HCT116 (cell line): ENCODE results near the gene TRAPPC12. TPM values are rescaled to one million over a fixed set of nuclear protein-coding genes. Genes with fewer than 3 reads are reported as not detected.

Source experiments
- ATAC-seq: fragments of 200-7000 bp; cut with Tn5 transposase; 2 replicates; pipeline ENCODE4 v1.9.1; 2020; ENCODE audit warnings: mild to moderate bottlenecking, moderate library complexity
- BruUV-seq: library from RNA; stranded (reverse); fragments of 400-500 nt; replicated peaks from 2 replicates; lab custom pipeline; 2021; lab: Mats Ljungman, UMichigan
- CTCF ChIA-PET: fragments of 300-600 bp; sonication (Branson Sonifier 250); formaldehyde crosslinking; loops from one replicate; lab custom pipeline; 2021; ENCODE audit warnings: antibody characterized with exemption; lab: Charles Lee
- POLR2A ChIA-PET: fragments of 300-600, 350-600 bp; sonication (Branson Sonifier 250); formaldehyde crosslinking; loops from one replicate; lab custom pipeline; 2021; ENCODE audit warnings: antibody characterized with exemption; lab: Charles Lee
- RAD21 ChIA-PET, 2 experiments: fragments of 300-600 bp; sonication (Branson Sonifier 250); formaldehyde crosslinking; loops; one replicate each; lab custom pipeline; 2023; ENCODE audit warnings: low total read pairs in 2 of 2; ENCODE audit not compliant: uncharacterized antibody in 2 of 2, unreplicated experiment in 2 of 2, low non-redundant PET in 1 of 2; lab: Charles Lee
- DNase-seq: peaks from one replicate; pipeline ENCODE4 v3.0.0-alpha.2; 2010; ENCODE audit warnings: low read depth, low spot score
- H2AFZ ChIP-seq: fragments of 200-600 bp; shearing (Covaris generic), sonication (generic); 2 replicates; pipeline ENCODE4 v1.6.1; 2017; ENCODE audit warnings: low read depth, mixed run types, mixed read lengths, antibody characterized with exemption, low read length; ENCODE audit not compliant: poor library complexity, severe bottlenecking
- H3K27ac ChIP-seq: 2 replicates; pipeline ENCODE4 v1.5.1; 2012; ENCODE audit warnings: low read depth, low read length
- H3K27me3 ChIP-seq: fragments of 200-600 bp; sonication (generic); 2 replicates; pipeline ENCODE4 v1.6.1; 2016; ENCODE audit warnings: mixed run types, low read length, mixed read lengths; ENCODE audit not compliant: insufficient read depth
- H3K36me3 ChIP-seq, 2 experiments: fragments of 200-500 bp in 1 of 2; fragments of 200-600 bp in 1 of 2; sonication (Bioruptor generic) in 1 of 2; sonication (generic) in 1 of 2; 2 replicates each; pipeline versions ENCODE4 v1.5.1 to v1.6.1; 2014 to 2016; ENCODE audit warnings: low read length in 2 of 2, inconsistent platforms in 1 of 2, mixed read lengths in 1 of 2, mixed run types in 1 of 2; ENCODE audit not compliant: insufficient read depth in 2 of 2, control insufficient read depth in 1 of 2
- H3K4me1 ChIP-seq, 2 experiments: fragments of 200-600 bp in 1 of 2; sonication (generic) in 1 of 2; 2 replicates each; pipeline versions ENCODE4 v1.5.1 to v1.6.1; 2012 to 2017; ENCODE audit warnings: low read length in 2 of 2, inconsistent platforms in 1 of 2, mild to moderate bottlenecking in 1 of 2, mixed read lengths in 1 of 2, mixed run types in 1 of 2, moderate library complexity in 1 of 2; ENCODE audit not compliant: insufficient read depth in 2 of 2, control insufficient read depth in 1 of 2
- H3K4me2 ChIP-seq: fragments of 200-600 bp; sonication (generic); 2 replicates; pipeline ENCODE4 v1.6.1; 2017; ENCODE audit warnings: mixed run types, low read length, mixed read lengths
- H3K4me3 ChIP-seq, 2 experiments: fragments of 200-600 bp in 1 of 2; sonication (generic) in 1 of 2; replicated peaks in 1 of 2; 2 replicates each; pipeline ENCODE4 v1.5.1; 2011 to 2016; ENCODE audit warnings: low read length in 2 of 2, control low read depth in 1 of 2, low read depth in 1 of 2, mild to moderate bottlenecking in 1 of 2, mixed read lengths in 1 of 2, mixed run types in 1 of 2
- H3K79me2 ChIP-seq: fragments of 200-600 bp; sonication (generic); 2 replicates; pipeline ENCODE4 v1.6.1; 2017; ENCODE audit warnings: mild to moderate bottlenecking, mixed run types, low read length, moderate library complexity, mixed read lengths; ENCODE audit not compliant: insufficient read depth
- H3K9ac ChIP-seq: fragments of 200-600 bp; sonication (generic); 2 replicates; pipeline ENCODE4 v1.6.1; 2016; ENCODE audit warnings: low read length, mixed read lengths
- H3K9me2 ChIP-seq: fragments of 200-600 bp; sonication (generic), shearing (Covaris generic); 2 replicates; pipeline ENCODE4 v1.6.1; 2017; ENCODE audit warnings: mixed run types, mild to moderate bottlenecking, moderate library complexity; ENCODE audit not compliant: insufficient read depth
- H3K9me3 ChIP-seq, 2 experiments: fragments of 200-500 bp in 1 of 2; fragments of 200-600 bp in 1 of 2; sonication (Bioruptor generic) in 1 of 2; sonication (generic) in 1 of 2; 2 replicates each; pipeline ENCODE4 v1.6.1; 2014 to 2017; ENCODE audit warnings: low read length in 2 of 2, mixed read lengths in 2 of 2, inconsistent platforms in 1 of 2, low read depth in 1 of 2, mild to moderate bottlenecking in 1 of 2, mixed run types in 1 of 2, moderate library complexity in 1 of 2; ENCODE audit not compliant: control insufficient read depth in 1 of 2, insufficient read depth in 1 of 2
- H4K20me1 ChIP-seq: fragments of 200-600 bp; sonication (generic), shearing (Covaris generic); 2 replicates; pipeline ENCODE4 v1.6.1; 2017; ENCODE audit warnings: mixed run types, mild to moderate bottlenecking, moderate library complexity; ENCODE audit not compliant: insufficient read depth
- ATF3 ChIP-seq: IDR thresholded peaks from 2 replicates; pipeline ENCODE4 v1.6.1; 2012
- CBX3 ChIP-seq: IDR thresholded peaks from 2 replicates; pipeline ENCODE4 v1.6.1; 2012; ENCODE audit warnings: low read depth
- CEBPB ChIP-seq: IDR thresholded peaks from 2 replicates; pipeline ENCODE4 v1.6.1; 2012; ENCODE audit warnings: low read depth
- CTCF ChIP-seq, 3 experiments: fragments of 200-600 bp in 1 of 3; sonication (generic) in 1 of 3; IDR thresholded peaks in 2 of 3; conservative IDR thresholded peaks in 1 of 3; 2 replicates each; pipeline ENCODE4 v1.5.1; 2012 to 2017; ENCODE audit warnings: low read depth in 2 of 3, low read length in 2 of 3, antibody characterized with exemption in 1 of 3, borderline replicate concordance in 1 of 3, control low read depth in 1 of 3, mild to moderate bottlenecking in 1 of 3, mixed read lengths in 1 of 3, mixed run types in 1 of 3, moderate library complexity in 1 of 3; ENCODE audit not compliant: insufficient read depth in 1 of 3
- EGR1 ChIP-seq: IDR thresholded peaks from 2 replicates; pipeline ENCODE4 v1.6.1; 2012; ENCODE audit warnings: low read depth
- EZH2 ChIP-seq: fragments of 200-600 bp; sonication (generic); IDR thresholded peaks from 2 replicates; pipeline ENCODE4 v1.6.1; 2017; ENCODE audit warnings: antibody characterized with exemption, mixed run types
- EZH2phosphoT487 ChIP-seq: fragments of 200-600 bp; IDR thresholded peaks from 2 replicates; pipeline ENCODE4 v1.6.1; 2018; ENCODE audit warnings: antibody characterized with exemption, borderline replicate concordance
- FOSL1 ChIP-seq: IDR thresholded peaks from 2 replicates; pipeline ENCODE4 v1.6.1; 2012; ENCODE audit warnings: low read depth
- JUND ChIP-seq: IDR thresholded peaks from 2 replicates; pipeline ENCODE4 v1.6.1; 2012
- RAD21 ChIP-seq: IDR thresholded peaks from 2 replicates; pipeline ENCODE4 v1.6.1; 2012; ENCODE audit warnings: low read depth, mild to moderate bottlenecking
- REST ChIP-seq: IDR thresholded peaks from 2 replicates; pipeline ENCODE4 v1.6.1; 2012; ENCODE audit warnings: low read depth
- SP1 ChIP-seq: IDR thresholded peaks from 2 replicates; pipeline ENCODE4 v1.6.1; 2012; ENCODE audit warnings: low read depth
- SRF ChIP-seq: IDR thresholded peaks from 2 replicates; pipeline ENCODE4 v1.6.1; 2012; ENCODE audit warnings: low read depth
- TCF7L2 ChIP-seq: IDR thresholded peaks from 2 replicates; pipeline ENCODE4 v1.7.0; 2011; ENCODE audit warnings: borderline replicate concordance, inconsistent platforms; ENCODE audit not compliant: insufficient read depth, insufficient read length; ENCODE audit errors: extremely low read depth
- YY1 ChIP-seq: IDR thresholded peaks from 2 replicates; pipeline ENCODE4 v1.6.1; 2011; ENCODE audit warnings: low read length, low read depth, moderate library complexity, mild to moderate bottlenecking; ENCODE audit not compliant: insufficient replicate concordance; ENCODE audit errors: extremely low read depth
- ZFX ChIP-seq: fragments of 450-650 bp; IDR thresholded peaks from 2 replicates; pipeline ENCODE4 v1.6.1; 2017
- ZNF274 ChIP-seq: fragments of 200-500 bp; sonication (Bioruptor generic); IDR thresholded peaks from 2 replicates; pipeline ENCODE4 v1.6.1; 2014; ENCODE audit warnings: mild to moderate bottlenecking, low read depth, low read length, inconsistent platforms
- intact Hi-C: fragments of 100-400 bp; cut with micrococcal nuclease; formaldehyde crosslinking; loops from 2 replicates; pipeline ENCODE4 v1.10.0; 2022
- total RNA-seq: library from RNA; stranded (reverse); gene quantifications from one replicate; pipeline ENCODE4 v1.2.1, GENCODE V29; 2021; ENCODE audit not compliant: unreplicated experiment

The TRAPPC12 gene
- total RNA-seq, 1 experiment from 2014 or later = 47.4 TPM

GRCh38 chr2:3435445-3435844 is 56.0 kb downstream of the TRAPPC12 start:
- Histone ChIP-seq H3K4me2 (no peak overlapping the region), H3K4me1 (no peaks in the 10 kb centered on the region), H3K27me3 (no peaks in the 10 kb centered on the region), H3K79me2 (no peaks in the 10 kb centered on the region), H3K9me2 (no peaks in the 10 kb centered on the region), H3K27ac (no peak overlapping the region), H3K36me3 (no peaks in the 10 kb centered on the region), H3K4me3 (no peak overlapping the region), H3K9ac (no peak overlapping the region), H3K9me3 (no peaks in the 10 kb centered on the region), H2AFZ (no peak overlapping the region), H4K20me1 (peaks cover 7% of the 10 kb centered on the region; the same call in 1 of the 2 replicates)
- DNase-seq = no peak
- ATAC-seq = no peak
- intact Hi-C loops = no loop called here
- CTCF ChIA-PET = no interaction called here
- TF ChIP-seq EGR1 (no peak), REST (no peak), SP1 (no peak), ZNF274 (no peak), EZH2 (no peak), JUND (no peak), CTCF (IDR thresholded peaks at IDR 0.05 in 2 of 3, conservative IDR thresholded peaks at IDR 0.05 in 1 of 3; ENCODE audit: borderline replicate concordance in 1 of 3, insufficient read depth in 1 of 3, low read depth in 2 of 3, low read length in 2 of 3) (no peak), CEBPB (no peak), ATF3 (no peak), EZH2phosphoT487 (no peak), CBX3 (no peak), YY1 (no peak), FOSL1 (no peak), RAD21 (no peak), SRF (no peak), ZFX (no peak), TCF7L2 (no peak)
- POLR2A ChIA-PET = no interaction called here
- RAD21 ChIA-PET = no interaction called here
- BruUV-seq = no TSS peak
